NCI-H2081 (cell line): ENCODE results near the gene DPY19L1.
"Not testable (repeated sequence)": the region's sequence is repeated elsewhere in the genome, so short reads cannot be mapped to it uniquely, and the experiment has no call there.

Experiments
- DNase-seq, 2 experiments: peaks; one replicate each; lab custom pipeline; 2025; lab: John Stamatoyannopoulos, UW

The DPY19L1 gene

GRCh38 chr7:34918198-34918861, 119.0 kb downstream of the DPY19L1 start:
- DNase-seq: not testable (repeated sequence)

DNA sequence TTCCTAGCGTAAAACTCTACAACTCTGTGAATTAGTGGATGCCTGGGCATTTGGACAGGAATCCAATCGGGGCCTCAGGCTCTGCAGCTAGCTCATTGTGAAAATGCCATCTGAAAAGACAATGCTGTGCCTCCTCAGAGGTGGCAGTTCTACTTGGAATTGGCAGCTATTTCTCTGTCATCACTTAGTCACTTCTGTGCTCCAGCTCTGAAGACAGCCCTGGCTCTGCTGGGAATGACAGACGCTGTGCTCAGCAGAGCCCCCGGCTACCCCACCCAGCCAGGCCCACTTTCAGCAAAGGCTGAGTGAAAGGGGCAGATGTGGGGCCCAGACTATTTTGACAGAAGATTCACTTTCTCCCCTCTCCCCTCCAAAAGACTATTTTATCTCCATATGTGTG, 119.8 kb downstream of the DPY19L1 start:
- DNase-seq: not testable (repeated sequence)

GRCh38 chr7:34916267-34916666, 121.0 kb downstream of the DPY19L1 start:
- DNase-seq: no peak

DNA sequence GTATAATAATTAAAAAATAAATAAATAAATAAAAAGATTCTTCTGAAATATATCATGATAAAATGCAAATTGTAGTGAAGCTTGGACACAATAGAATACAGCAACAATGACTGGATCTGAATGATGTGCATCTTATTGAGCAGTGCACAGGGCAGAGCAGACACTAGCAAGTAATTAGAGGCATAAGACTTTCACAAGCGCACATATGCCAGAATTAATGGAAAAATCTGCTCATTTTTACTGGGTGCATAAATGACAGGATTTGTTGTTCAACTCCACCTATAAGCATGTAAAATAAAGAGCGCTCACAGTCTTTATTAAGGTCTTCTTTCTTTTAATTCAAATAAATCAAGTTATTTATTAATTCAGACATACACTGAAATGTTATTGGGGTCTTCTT, 125.0 kb downstream of the DPY19L1 start:
- no peak for DNase-seq

GRCh38 chr7:34906266-34906850, 130.9 kb downstream of the DPY19L1 start:
- DNase-seq: not testable (repeated sequence)

GRCh38 chr7:34904987-34905386, 132.3 kb downstream of the DPY19L1 start:
- DNase-seq: no peak

DNA sequence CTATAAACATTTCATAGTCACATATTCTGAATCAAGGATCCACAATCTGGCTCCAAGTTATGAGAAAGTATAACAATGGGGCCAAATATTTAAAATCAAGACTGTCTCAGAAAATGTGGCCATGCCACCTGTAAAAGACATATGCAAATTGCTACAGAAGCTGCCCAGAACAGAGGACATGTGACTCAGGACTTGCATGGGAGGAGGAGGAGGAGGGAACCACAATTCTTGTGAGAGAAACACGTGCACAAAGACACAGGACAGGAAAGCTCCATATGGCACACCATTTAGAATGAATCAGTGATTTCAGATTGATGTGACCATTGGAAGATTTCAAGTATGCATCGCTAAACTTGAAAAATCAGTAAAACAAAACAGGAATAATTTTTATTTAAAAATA, 133.4 kb downstream of the DPY19L1 start:
- DNase-seq: not testable (repeated sequence)

GRCh38 chr7:34902182-34902581, 135.1 kb downstream of the DPY19L1 start:
- DNase-seq: no peak

- no peak for DNase-seq
Observed at GRCh38 chr7:34900891-34901513, 136.3 kb downstream of the DPY19L1 start.

DNA sequence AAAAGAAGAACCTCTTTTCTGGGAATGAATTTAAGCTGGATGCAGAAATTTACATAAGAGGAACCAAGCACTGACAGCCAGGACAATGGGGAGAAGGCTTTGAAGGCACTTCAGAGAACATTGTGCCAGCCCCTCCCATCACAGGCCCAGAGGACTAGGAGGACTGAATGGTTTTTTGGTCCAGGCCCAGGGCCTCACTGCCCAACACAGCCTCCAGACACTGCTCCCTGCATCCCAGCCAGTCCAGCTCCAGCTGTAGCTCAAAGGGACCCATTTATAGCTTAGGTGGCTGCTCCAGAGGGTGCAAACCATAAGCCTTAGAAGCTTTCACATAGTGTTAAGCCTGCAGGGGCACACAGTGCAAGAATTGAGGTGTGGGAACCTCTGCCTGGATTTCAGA, 142.1 kb downstream of the DPY19L1 start:
- no peak for DNase-seq

GRCh38 chr7:34889951-34890350, 147.3 kb downstream of the DPY19L1 start:
- no peak for DNase-seq

- DNase-seq: no peak
Observed at GRCh38 chr7:34886856-34887255, 150.4 kb downstream of the DPY19L1 start.

GRCh38 chr7:34883855-34884254, 153.4 kb downstream of the DPY19L1 start:
- DNase-seq: not testable (repeated sequence)

- DNase-seq: no peak
Observed at GRCh38 chr7:34879871-34880270, 157.4 kb downstream of the DPY19L1 start.

GRCh38 chr7:34878944-34879735, 158.1 kb downstream of the DPY19L1 start:
- not testable (repeated sequence) for DNase-seq
